Measurements from ENCODE around the gene LRRIQ3. TPM values are rescaled to one million over a fixed set of nuclear protein-coding genes. Genes with fewer than 3 reads are reported as not detected.

The LRRIQ3 gene
- total and polyA plus RNA-seq, 2 of the 4 experiments (the other 2 are of a cell fraction) = 1.2 to 1.8 TPM

- CTCF ChIA-PET = interaction anchor here (0.5 to 0.7 kb wide), 2 partner anchors 42 to 359 kb away, joined by 3 read pairs; no protein-coding TSS in a partner anchor
- Histone ChIP-seq H3K27me3 (ENCODE audit: control insufficient read depth, insufficient read depth, low read length) (no peaks in the 10 kb centered on the region), H2BK5ac (ENCODE audit: low read depth, low read length, poor library complexity, severe bottlenecking) (no peak overlapping the region), H2BK15ac (ENCODE audit: low read depth, low read length) (no peak overlapping the region), H3K9me1 (ENCODE audit: insufficient read depth, low read length) (no peaks in the 10 kb centered on the region), H3K4me3 (ENCODE audit: insufficient read depth, low read depth, low read length) (no peak overlapping the region), H2AFZ (replicated peaks; ENCODE audit: low read length, poor library complexity) (no peak overlapping the region), H2BK120ac (ENCODE audit: low read depth, low read length) (no peak overlapping the region), H4K5ac (ENCODE audit: low read depth, low read length) (no peak overlapping the region), H3K9ac (ENCODE audit: low read depth, low read length) (no peak overlapping the region), H4K91ac (ENCODE audit: insufficient read depth, low read depth, low read length) (no peak overlapping the region), H3K4me1 (ENCODE audit: control insufficient read depth, insufficient read depth, low read length) (no peaks in the 10 kb centered on the region), H3K4ac (ENCODE audit: low read depth, low read length) (no peak overlapping the region), H3K4me2 (ENCODE audit: low read depth, low read length) (no peak overlapping the region), H3K18ac (ENCODE audit: low read depth, low read length) (no peak overlapping the region), H3K14ac (replicated peaks; ENCODE audit: low read depth, low read length) (no peak overlapping the region), H3K79me1 (ENCODE audit: low read depth in 1 of 2, low read length in 2 of 2) (no peaks in the 10 kb centered on the region), H2AK9ac (replicated peaks; ENCODE audit: low read depth, low read length, poor library complexity) (no peak overlapping the region), H4K20me1 (ENCODE audit: insufficient read depth, low read length) (no peaks in the 10 kb centered on the region), H3K36me3 (ENCODE audit: control insufficient read depth, insufficient read depth, low read length) (no peaks in the 10 kb centered on the region), H2BK20ac (ENCODE audit: low read depth, low read length) (no peak overlapping the region), H3K27ac (ENCODE audit: insufficient read depth, low read length) (no peak overlapping the region), H3K9me3 (ENCODE audit: control insufficient read depth, insufficient read depth, low read length) (no peaks in the 10 kb centered on the region), H4K8ac (ENCODE audit: low read depth in 2 of 2, low read length in 2 of 2) (no peak overlapping the region), H3K23ac (ENCODE audit: low read depth, low read length) (no peak overlapping the region), H3K56ac (ENCODE audit: extremely low read depth, insufficient read depth, low read length) (no peak overlapping the region), H2AK5ac (ENCODE audit: low read depth, low read length) (no peak overlapping the region)
- no TSS peak for BruUV-seq (replicated peaks)
- dilution Hi-C loops (cut with HindIII; ENCODE audit: low sequenced_read_pairs, unreplicated experiment) = no loop called here
- POLR2A ChIA-PET (ENCODE audit: unreplicated experiment) = no interaction called here
- peak; percentile 32 for DNase-seq
- no CpG with 5 or more reads among the region's 2 CpGs for WGBS, 2 experiments (ENCODE audit: extremely low coverage in 2 of 2, insufficient read length in 1 of 2)
- ATAC-seq (ENCODE audit: low read depth) = no peak; the same call in 1 of the 2 replicates
- intact Hi-C loops (cut with micrococcal nuclease) = no loop called here
- TF ChIP-seq RAD21 (IDR thresholded peaks at IDR 0.05; ENCODE audit: low read length) (peak; percentile 58), CTCF (conservative IDR thresholded peaks at IDR 0.05; ENCODE audit: low read depth, low read length) (peak; percentile 45), RCOR1 (IDR thresholded peaks at IDR 0.05; ENCODE audit: insufficient replicate concordance, low read length) (no peak)
- in situ Hi-C loops (cut with MboI; ENCODE audit: low sequenced_read_pairs) = no loop called here
These were observed 199.5 kb downstream of the LRRIQ3 start for GRCh38 chr1:73998348-73998959.
